ENCODE measurements around the gene B3GAT1.

B3GAT1 gene

DNA sequence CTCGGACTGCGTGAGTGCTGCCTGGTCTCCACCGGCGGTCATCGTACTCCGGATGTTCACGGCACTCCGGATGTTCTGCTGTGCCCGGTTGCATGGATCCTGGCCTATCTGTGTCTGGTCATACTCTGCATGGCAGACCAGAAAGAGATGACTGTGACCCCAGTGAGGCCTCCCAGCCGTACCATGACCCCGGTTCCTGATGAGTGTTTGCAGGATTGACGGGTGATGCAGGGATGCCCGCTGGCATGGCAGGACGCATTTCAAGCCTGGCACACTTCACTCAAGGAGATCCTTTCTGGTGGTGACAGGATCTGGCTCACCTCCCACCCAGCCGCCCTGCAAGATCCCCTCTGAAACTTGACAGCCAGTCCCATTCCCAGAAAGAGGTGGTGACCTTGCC, 74.0 kb downstream of the B3GAT1 start:
- H3K4me3 Mint-ChIP-seq = no peak overlapping the region
- no peaks in the 10 kb centered on the region for H3K9me3 Mint-ChIP-seq
- H3K36me3 Mint-ChIP-seq (ENCODE audit: low read depth) = no peaks in the 10 kb centered on the region
- TF ChIP-seq, protein P1, sequence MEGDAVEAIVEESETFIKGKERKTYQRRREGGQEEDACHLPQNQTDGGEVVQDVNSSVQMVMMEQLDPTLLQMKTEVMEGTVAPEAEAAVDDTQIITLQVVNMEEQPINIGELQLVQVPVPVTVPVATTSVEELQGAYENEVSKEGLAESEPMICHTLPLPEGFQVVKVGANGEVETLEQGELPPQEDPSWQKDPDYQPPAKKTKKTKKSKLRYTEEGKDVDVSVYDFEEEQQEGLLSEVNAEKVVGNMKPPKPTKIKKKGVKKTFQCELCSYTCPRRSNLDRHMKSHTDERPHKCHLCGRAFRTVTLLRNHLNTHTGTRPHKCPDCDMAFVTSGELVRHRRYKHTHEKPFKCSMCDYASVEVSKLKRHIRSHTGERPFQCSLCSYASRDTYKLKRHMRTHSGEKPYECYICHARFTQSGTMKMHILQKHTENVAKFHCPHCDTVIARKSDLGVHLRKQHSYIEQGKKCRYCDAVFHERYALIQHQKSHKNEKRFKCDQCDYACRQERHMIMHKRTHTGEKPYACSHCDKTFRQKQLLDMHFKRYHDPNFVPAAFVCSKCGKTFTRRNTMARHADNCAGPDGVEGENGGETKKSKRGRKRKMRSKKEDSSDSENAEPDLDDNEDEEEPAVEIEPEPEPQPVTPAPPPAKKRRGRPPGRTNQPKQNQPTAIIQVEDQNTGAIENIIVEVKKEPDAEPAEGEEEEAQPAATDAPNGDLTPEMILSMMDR (IDR thresholded peaks at IDR 0.05; ENCODE audit: unreplicated experiment in 3 of 3) = no peak
- peaks cover 53% of the 10 kb centered on the region for H3K27me3 Mint-ChIP-seq (ENCODE audit: low read depth)
- peaks cover 5% of the 10 kb centered on the region for H3K4me1 Mint-ChIP-seq
- H3K27ac Mint-ChIP-seq = no peak overlapping the region

DNA sequence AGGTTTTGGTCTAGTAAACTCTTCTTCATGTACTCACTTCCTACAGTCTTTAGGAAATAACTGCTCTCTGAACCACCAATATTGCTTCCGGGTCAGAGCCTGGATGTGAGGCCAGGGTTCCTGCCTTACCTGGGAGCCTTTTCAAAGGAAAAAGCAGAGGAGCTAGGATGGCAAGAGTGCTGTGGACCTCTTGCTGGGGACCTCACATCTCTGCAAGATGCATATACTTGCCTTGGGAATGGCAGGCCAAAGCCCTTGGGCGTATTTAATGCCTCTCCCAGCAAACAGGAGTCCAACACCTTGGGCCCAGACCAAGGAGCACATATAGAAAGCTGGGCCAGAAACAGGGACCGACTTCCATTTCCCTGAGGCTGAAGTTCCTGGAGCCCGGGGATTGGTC, 75.0 kb downstream of the B3GAT1 start:
- Mint-ChIP-seq H3K4me1 (peaks cover 9% of the 10 kb centered on the region), H3K27me3 (ENCODE audit: low read depth) (peaks cover 56% of the 10 kb centered on the region), H3K9me3 (no peaks in the 10 kb centered on the region), H3K27ac (no peak overlapping the region), H3K36me3 (ENCODE audit: low read depth) (no peaks in the 10 kb centered on the region), H3K4me3 (no peak overlapping the region)
- TF ChIP-seq, protein P1 (IDR thresholded peaks at IDR 0.05; ENCODE audit: unreplicated experiment in 3 of 3) = no peak

DNA sequence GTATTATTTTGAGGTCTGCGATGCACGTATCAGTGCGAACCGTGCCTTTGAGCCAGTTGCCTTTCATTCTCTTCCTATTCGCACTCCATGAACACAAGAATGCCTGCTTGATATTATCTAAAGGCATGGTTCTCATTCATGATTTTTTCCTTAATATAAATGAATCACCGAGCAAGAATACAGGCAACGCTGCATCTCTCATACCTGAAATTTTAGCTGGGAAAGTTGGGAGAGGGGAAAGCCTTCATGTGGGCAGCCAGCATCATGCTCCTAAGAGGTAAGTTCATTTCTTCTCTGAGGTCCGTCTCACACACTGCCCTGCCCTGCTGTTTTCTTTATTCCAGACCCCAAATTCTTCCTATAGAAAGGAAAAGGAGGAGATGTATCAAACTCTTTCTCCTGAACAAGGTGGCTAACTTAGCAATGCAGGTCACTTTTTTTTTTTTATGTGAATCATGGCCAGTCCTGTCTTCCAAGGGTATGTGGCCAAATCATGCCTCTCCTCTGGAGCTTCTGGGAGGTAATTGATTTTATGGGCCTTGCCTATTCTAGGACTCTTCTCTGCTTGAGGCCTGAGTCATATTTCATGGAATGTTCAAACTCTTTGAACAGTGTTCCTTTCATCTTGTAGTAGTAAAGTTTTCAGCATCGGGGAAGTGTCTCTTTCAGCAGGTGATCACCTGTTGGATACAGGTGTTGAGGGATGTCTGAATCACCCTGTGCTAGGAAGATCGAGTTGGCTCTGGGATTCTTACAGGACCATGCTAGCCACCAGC, 77.1 kb downstream of the B3GAT1 start:
- TF ChIP-seq, protein P1 (IDR thresholded peaks at IDR 0.05; ENCODE audit: unreplicated experiment in 3 of 3) = no peak
- Mint-ChIP-seq H3K9me3 (peaks cover 2% of the 10 kb centered on the region), H3K27ac (no peak overlapping the region), H3K4me1 (peaks cover 9% of the 10 kb centered on the region), H3K27me3 (ENCODE audit: low read depth) (peaks cover 68% of the 10 kb centered on the region), H3K36me3 (ENCODE audit: low read depth) (no peaks in the 10 kb centered on the region), H3K4me3 (no peak overlapping the region)

DNA sequence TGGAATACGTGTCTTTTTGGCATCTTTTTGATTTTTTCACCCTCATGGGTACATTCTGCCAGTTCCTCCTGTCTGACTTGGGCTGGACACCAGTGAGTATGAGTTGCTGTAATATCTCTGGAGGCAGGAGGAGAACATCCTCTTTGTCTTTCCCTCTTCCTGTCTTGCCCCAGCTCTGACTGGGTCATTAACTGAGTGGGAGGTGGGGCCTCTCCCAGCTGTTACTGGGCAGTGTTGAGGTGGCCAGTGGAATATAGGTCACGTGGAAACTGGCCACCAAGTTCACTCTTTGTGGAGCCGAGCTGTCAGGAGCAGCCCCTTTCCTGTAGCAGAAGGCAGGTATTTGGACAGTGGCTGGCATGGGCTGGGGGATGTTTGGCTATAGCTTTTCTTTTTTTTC, 78.1 kb downstream of the B3GAT1 start:
- H3K27me3 Mint-ChIP-seq (ENCODE audit: low read depth) = peaks cover 72% of the 10 kb centered on the region
- H3K36me3 Mint-ChIP-seq (ENCODE audit: low read depth) = no peaks in the 10 kb centered on the region
- peaks cover 2% of the 10 kb centered on the region for H3K9me3 Mint-ChIP-seq
- peak overlapping the region; percentile 43 to 76 (median 54) for H3K4me3 Mint-ChIP-seq
- no peak overlapping the region for H3K27ac Mint-ChIP-seq
- H3K4me1 Mint-ChIP-seq = peaks cover 9% of the 10 kb centered on the region
- TF ChIP-seq, protein P1 (IDR thresholded peaks at IDR 0.05; ENCODE audit: unreplicated experiment in 3 of 3) = no peak

DNA sequence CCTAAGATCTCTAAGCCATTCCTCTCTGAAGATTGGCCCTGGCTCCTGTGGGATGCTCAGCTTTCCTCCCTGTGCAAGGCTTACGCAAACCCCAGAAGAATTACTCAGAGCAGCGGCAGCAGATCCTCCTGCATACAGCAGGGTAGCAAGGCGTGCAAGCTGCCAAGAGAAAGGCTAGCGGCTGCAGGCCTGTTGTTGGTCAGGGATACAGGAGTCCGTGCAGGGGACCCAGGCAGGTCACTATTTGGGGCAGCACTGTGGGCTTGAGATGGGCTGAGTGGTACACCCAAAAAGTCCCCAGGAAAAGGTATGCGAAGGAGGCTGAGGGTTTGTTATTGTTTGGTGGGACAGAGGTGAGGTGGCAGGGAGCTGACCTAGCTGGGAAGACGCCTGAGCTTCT, 78.7 kb downstream of the B3GAT1 start:
- TF ChIP-seq, protein P1 (IDR thresholded peaks at IDR 0.05; ENCODE audit: unreplicated experiment in 3 of 3) = no peak
- H3K27ac Mint-ChIP-seq = no peak overlapping the region
- H3K36me3 Mint-ChIP-seq (ENCODE audit: low read depth) = no peaks in the 10 kb centered on the region
- H3K4me3 Mint-ChIP-seq = peak overlapping the region; percentile 81 to 86 (median 82)
- H3K9me3 Mint-ChIP-seq = peaks cover 2% of the 10 kb centered on the region
- H3K4me1 Mint-ChIP-seq = peaks cover 9% of the 10 kb centered on the region
- peaks cover 76% of the 10 kb centered on the region for H3K27me3 Mint-ChIP-seq (ENCODE audit: low read depth)

DNA sequence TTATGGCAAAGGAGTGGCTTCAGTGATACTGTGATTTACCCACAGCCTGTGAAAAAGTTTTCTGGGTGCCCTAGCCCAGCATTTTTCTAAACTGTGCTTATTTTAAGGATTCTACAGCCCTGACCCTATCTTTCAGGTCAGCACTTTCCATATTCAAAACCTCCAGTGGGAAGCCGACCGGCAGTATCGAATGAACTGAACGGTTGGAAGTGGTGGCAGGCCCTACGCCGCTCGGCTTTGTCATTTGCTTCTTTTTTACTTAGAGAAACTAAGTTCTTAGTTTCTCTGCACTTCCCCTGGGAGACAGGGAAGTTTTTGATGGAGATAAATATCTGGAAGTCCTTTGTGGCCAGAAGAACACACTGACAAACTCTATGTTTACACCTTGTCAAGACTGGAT, 79.3 kb downstream of the B3GAT1 start:
- peaks cover 9% of the 10 kb centered on the region for H3K4me1 Mint-ChIP-seq
- H3K9me3 Mint-ChIP-seq = peaks cover 2% of the 10 kb centered on the region
- no peaks in the 10 kb centered on the region for H3K36me3 Mint-ChIP-seq (ENCODE audit: low read depth)
- TF ChIP-seq, protein P1 (IDR thresholded peaks at IDR 0.05; ENCODE audit: unreplicated experiment in 3 of 3) = no peak
- peaks cover 73% of the 10 kb centered on the region for H3K27me3 Mint-ChIP-seq (ENCODE audit: low read depth)
- peak overlapping the region; percentile 81 to 86 (median 82) for H3K4me3 Mint-ChIP-seq
- H3K27ac Mint-ChIP-seq = no peak overlapping the region
